ENCODE results near the gene MED12L.

- TF ChIP-seq CTCF (IDR thresholded peaks at IDR 0.05), result no peak
- no peak for TF ChIP-seq POLR2A (IDR thresholded peaks at IDR 0.05)
- TF ChIP-seq EP300 (IDR thresholded peaks at IDR 0.05), result no peak
These were observed 70.1 kb downstream of the MED12L start for GRCh38 chr3:151155409-151156128.

Measured in ovary (tissue), 3 donors.